Fibroblast of skin of abdomen (primary cell): Measurements from ENCODE around the gene PRR12.

Experiments used
- DNase-seq: peaks from one replicate; pipeline ENCODE4 v3.0.0-alpha.2; 2013

PRR12 gene

GRCh38 chr19:49591731-49592485 is 926 bp downstream of the PRR12 start:
- peak; percentile 45 for DNase-seq

GRCh38 chr19:49592486-49593232 is 1.7 kb downstream of the PRR12 start:
- DNase-seq, result no peak

- peak; percentile 91 for DNase-seq
These were observed 2.5 kb downstream of the PRR12 start for GRCh38 chr19:49593233-49594113.

DNA sequence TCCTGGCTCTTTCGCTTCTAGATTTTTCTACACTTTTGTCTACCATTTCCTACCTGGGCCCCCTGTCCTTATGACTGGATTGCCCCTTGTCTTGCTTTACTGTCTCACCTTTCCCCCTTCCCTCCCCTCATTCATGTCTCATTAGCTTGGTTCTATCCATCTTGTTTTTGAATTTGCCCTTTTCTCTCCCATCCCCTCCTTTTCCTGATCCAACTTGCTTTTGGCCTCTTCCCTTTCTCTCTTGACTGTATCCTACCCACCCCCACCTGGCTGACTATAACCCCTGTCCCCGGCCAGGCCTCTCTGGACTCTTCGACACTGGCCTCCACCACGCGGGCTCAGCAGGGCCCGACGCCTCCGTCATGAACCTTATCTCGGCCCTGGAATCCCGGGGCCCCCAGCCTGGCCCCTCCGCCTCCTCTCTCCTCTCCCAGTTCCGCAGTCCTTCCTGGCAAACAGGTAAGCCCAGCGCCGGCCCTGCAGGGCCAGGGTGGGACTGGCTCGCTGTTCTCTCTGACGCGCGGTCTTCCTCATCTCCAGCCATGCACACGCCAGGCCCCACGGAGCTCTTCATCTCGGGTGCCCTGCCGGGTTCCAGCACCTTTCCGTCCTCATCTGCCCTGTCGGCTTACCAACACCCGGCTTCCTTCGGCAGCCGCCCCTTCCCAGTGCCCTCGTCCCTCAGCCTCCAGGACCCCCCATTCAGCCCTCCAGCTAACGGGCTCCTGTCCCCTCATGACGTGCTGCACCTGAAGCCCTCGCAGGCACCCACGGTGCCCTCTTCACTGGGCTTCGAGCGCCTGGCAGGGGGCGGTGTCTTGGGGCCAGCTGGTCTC is 3.4 kb downstream of the PRR12 start:
- no peak for DNase-seq

- no peak for DNase-seq
These were observed 4.2 kb downstream of the PRR12 start for GRCh38 chr19:49594993-49595818.

DNA sequence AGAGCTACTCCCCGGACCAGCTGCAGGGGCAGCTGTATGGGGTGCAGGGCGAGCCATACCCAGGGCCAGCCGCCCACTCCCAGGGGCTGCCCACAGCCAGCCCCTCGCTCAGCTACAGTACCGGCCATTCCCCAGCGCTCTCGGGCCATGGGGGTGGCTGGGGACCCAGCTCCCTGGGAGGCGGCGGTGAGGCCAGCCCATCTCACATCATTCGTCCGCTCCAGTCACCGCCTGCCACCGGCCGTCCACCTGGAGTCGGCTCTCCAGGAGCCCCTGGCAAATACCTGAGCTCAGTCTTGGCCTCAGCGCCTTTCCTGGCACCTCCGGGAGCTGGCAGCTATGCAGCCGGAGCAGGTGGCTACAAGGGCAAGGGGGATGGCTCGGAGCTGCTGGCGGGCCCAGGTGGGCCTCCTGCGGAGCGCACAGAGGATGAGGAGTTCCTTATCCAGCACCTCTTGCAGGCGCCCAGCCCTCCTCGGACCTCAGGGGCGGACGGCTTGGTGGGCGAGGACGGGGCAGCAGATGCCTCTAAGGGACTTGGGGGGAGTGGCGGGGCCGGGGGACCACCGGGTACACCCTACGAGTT is 4.9 kb downstream of the PRR12 start:
- DNase-seq, result no peak

- DNase-seq, result no peak
These were observed 5.4 kb downstream of the PRR12 start for GRCh38 chr19:49596407-49596806.

- DNase-seq, result no peak
These were observed 6.1 kb downstream of the PRR12 start for GRCh38 chr19:49596954-49597702.

GRCh38 chr19:49597703-49597974 is 6.7 kb downstream of the PRR12 start:
- no peak for DNase-seq

- no peak for DNase-seq
These were observed 8.7 kb downstream of the PRR12 start for GRCh38 chr19:49599378-49600295.

- DNase-seq, result no peak
These were observed 10.6 kb downstream of the PRR12 start for GRCh38 chr19:49601482-49602038.

DNA sequence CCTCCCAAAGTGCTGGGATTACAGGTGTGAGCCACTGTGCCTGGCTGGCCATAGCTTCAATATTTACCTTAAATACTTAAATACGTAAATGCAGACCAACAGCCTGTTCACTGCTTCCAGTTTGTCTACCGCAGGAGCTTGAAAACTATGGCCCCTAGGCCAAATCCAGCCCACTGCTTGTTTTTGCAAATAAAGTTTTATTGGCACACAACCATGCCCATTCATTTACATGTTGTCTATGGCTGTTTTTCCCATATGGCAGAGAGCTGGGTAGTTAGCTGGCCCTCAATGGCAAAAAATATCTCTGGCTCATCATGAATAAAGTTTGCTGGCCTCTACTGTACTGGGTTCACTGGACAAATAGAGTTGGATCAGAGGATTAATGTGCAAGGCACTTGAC is 11.8 kb downstream of the PRR12 start:
- DNase-seq, result no peak

- no peak for DNase-seq
These were observed 14.6 kb downstream of the PRR12 start for GRCh38 chr19:49605605-49606004.

GRCh38 chr19:49609499-49610092 is 18.6 kb downstream of the PRR12 start:
- DNase-seq, result no peak

- no peak for DNase-seq
These were observed 22.4 kb downstream of the PRR12 start for GRCh38 chr19:49613374-49613773.

- peak; percentile 51 for DNase-seq
These were observed 23.3 kb downstream of the PRR12 start for GRCh38 chr19:49614096-49614833.

DNA sequence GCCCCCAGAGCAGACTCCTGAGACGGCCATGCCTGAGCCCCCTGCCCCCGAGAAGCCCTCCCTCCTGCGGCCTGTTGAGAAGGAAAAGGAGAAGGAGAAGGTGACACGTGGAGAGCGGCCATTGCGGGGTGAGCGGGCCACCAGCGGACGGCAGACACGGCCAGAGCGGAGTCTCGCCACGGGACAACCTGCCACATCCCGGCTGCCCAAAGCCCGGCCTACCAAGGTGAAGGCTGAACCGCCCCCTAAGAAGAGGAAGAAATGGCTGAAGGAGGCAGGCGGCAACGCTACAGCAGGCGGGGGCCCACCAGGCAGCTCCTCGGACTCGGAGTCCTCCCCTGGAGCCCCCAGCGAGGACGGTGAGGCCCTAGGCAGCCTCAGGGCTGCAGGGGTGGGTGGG is 24.9 kb downstream of the PRR12 start:
- DNase-seq, result no peak

GRCh38 chr19:49616532-49616931 is 25.6 kb downstream of the PRR12 start:
- no peak for DNase-seq
